Measurements from ENCODE around the gene BAIAP2L2. TPM values are rescaled to one million over a fixed set of nuclear protein-coding genes. Genes with fewer than 3 reads are reported as not detected.
"Not testable (repeated sequence)": the region's sequence is repeated elsewhere in the genome, so short reads cannot be mapped to it uniquely, and the experiment has no call there.

Gene BAIAP2L2
- polyA plus RNA-seq, 1 donor from 2014 or later = 2.3 TPM

DNA sequence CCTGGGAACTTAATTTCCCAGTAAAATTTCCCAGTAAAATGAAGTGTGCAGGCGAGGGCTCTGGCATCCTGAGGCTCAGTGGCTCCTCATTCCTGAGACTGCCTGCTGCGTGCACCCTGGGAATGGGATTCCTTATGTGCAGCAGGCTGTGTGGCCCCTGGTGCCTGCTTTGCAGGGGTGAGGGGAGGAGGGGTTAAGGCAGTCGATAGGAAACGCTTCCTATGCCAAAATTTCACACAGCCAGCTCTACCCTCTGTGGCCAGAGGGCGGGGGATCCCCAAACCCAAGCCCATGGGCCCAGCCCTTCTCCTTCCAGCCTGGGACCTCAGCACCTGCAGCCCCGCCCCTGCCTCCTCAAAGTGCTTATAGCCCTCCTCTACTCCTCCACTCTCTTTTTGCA, 12.1 kb upstream of the BAIAP2L2 start:
- Histone ChIP-seq H3K36me3 (ENCODE audit: insufficient read depth, low read length) (no peaks in the 10 kb centered on the region), H3K27me3 (ENCODE audit: insufficient read depth, low read depth, low read length) (no peaks in the 10 kb centered on the region), H4K20me1 (ENCODE audit: insufficient read depth) (no peaks in the 10 kb centered on the region), H3K9ac (ENCODE audit: low read length) (no peak overlapping the region), H3K79me2 (replicated peaks; ENCODE audit: insufficient read depth, low read length) (no peaks in the 10 kb centered on the region), H3K27ac (ENCODE audit: low read length) (no peak overlapping the region), H3F3A (ENCODE audit: insufficient read depth, low read length, poor library complexity, severe bottlenecking) (no peaks in the 10 kb centered on the region), H3K9me2 (ENCODE audit: insufficient read depth, low read length) (no peaks in the 10 kb centered on the region), H3K4me2 (ENCODE audit: low read length) (no peak overlapping the region), H3K4me3 (ENCODE audit: low read length) (no peak overlapping the region), H2AFZ (ENCODE audit: low read depth, low read length) (no peak overlapping the region), H3K9me3 (ENCODE audit: low read length) (no peaks in the 10 kb centered on the region)
- TF ChIP-seq, protein P1, sequence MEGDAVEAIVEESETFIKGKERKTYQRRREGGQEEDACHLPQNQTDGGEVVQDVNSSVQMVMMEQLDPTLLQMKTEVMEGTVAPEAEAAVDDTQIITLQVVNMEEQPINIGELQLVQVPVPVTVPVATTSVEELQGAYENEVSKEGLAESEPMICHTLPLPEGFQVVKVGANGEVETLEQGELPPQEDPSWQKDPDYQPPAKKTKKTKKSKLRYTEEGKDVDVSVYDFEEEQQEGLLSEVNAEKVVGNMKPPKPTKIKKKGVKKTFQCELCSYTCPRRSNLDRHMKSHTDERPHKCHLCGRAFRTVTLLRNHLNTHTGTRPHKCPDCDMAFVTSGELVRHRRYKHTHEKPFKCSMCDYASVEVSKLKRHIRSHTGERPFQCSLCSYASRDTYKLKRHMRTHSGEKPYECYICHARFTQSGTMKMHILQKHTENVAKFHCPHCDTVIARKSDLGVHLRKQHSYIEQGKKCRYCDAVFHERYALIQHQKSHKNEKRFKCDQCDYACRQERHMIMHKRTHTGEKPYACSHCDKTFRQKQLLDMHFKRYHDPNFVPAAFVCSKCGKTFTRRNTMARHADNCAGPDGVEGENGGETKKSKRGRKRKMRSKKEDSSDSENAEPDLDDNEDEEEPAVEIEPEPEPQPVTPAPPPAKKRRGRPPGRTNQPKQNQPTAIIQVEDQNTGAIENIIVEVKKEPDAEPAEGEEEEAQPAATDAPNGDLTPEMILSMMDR (IDR thresholded peaks at IDR 0.05; ENCODE audit: poor library complexity, severe bottlenecking) = no peak
- TF ChIP-seq RAD21 (conservative IDR thresholded peaks at IDR 0.05) = no peak
- TF ChIP-seq EP300 (conservative IDR thresholded peaks at IDR 0.05; ENCODE audit: poor library complexity, severe bottlenecking) = no peak
- no peak for TF ChIP-seq MXI1 (conservative IDR thresholded peaks at IDR 0.05; ENCODE audit: poor library complexity, severe bottlenecking)
- TF ChIP-seq, protein P2, sequence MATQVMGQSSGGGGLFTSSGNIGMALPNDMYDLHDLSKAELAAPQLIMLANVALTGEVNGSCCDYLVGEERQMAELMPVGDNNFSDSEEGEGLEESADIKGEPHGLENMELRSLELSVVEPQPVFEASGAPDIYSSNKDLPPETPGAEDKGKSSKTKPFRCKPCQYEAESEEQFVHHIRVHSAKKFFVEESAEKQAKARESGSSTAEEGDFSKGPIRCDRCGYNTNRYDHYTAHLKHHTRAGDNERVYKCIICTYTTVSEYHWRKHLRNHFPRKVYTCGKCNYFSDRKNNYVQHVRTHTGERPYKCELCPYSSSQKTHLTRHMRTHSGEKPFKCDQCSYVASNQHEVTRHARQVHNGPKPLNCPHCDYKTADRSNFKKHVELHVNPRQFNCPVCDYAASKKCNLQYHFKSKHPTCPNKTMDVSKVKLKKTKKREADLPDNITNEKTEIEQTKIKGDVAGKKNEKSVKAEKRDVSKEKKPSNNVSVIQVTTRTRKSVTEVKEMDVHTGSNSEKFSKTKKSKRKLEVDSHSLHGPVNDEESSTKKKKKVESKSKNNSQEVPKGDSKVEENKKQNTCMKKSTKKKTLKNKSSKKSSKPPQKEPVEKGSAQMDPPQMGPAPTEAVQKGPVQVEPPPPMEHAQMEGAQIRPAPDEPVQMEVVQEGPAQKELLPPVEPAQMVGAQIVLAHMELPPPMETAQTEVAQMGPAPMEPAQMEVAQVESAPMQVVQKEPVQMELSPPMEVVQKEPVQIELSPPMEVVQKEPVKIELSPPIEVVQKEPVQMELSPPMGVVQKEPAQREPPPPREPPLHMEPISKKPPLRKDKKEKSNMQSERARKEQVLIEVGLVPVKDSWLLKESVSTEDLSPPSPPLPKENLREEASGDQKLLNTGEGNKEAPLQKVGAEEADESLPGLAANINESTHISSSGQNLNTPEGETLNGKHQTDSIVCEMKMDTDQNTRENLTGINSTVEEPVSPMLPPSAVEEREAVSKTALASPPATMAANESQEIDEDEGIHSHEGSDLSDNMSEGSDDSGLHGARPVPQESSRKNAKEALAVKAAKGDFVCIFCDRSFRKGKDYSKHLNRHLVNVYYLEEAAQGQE (IDR thresholded peaks at IDR 0.05; ENCODE audit: borderline replicate concordance) = no peak
- no peak for TF ChIP-seq POLR2AphosphoS5 (IDR thresholded peaks at IDR 0.05)
- TF ChIP-seq EZH2 (IDR thresholded peaks at IDR 0.05; ENCODE audit: borderline replicate concordance, insufficient read depth, low read length, poor library complexity, severe bottlenecking) = no peak
- no peak for TF ChIP-seq SMC3 (conservative IDR thresholded peaks at IDR 0.05; ENCODE audit: poor library complexity)
- TF ChIP-seq TAF1 (IDR thresholded peaks at IDR 0.05; ENCODE audit: low read depth) = no peak

GRCh38 chr22:38120359-38121110, 10.1 kb upstream of the BAIAP2L2 start:
- Histone ChIP-seq H3F3A (ENCODE audit: insufficient read depth, low read length, poor library complexity, severe bottlenecking) (no peaks in the 10 kb centered on the region), H3K27ac (ENCODE audit: low read length) (no peak overlapping the region), H3K4me2 (ENCODE audit: low read length) (no peak overlapping the region), H3K79me2 (replicated peaks; ENCODE audit: insufficient read depth, low read length) (no peaks in the 10 kb centered on the region), H3K9me2 (ENCODE audit: insufficient read depth, low read length) (no peaks in the 10 kb centered on the region), H3K9me3 (ENCODE audit: low read length) (no peaks in the 10 kb centered on the region), H3K4me3 (ENCODE audit: low read length) (no peak overlapping the region), H3K9ac (ENCODE audit: low read length) (no peak overlapping the region), H2AFZ (ENCODE audit: low read depth, low read length) (no peak overlapping the region), H3K27me3 (ENCODE audit: insufficient read depth, low read depth, low read length) (no peaks in the 10 kb centered on the region), H3K36me3 (ENCODE audit: insufficient read depth, low read length) (no peaks in the 10 kb centered on the region), H4K20me1 (ENCODE audit: insufficient read depth) (no peaks in the 10 kb centered on the region)
- TF ChIP-seq, protein P1 (IDR thresholded peaks at IDR 0.05; ENCODE audit: poor library complexity, severe bottlenecking) = no peak
- TF ChIP-seq POLR2AphosphoS5 (IDR thresholded peaks at IDR 0.05) (no peak), EP300 (conservative IDR thresholded peaks at IDR 0.05; ENCODE audit: poor library complexity, severe bottlenecking) (no peak), MXI1 (conservative IDR thresholded peaks at IDR 0.05; ENCODE audit: poor library complexity, severe bottlenecking) (no peak), TAF1 (IDR thresholded peaks at IDR 0.05; ENCODE audit: low read depth) (no peak), RAD21 (conservative IDR thresholded peaks at IDR 0.05) (no peak)
- TF ChIP-seq, protein P2 (IDR thresholded peaks at IDR 0.05; ENCODE audit: borderline replicate concordance) = no peak

- H3K4me3 ChIP-seq (ENCODE audit: low read length); H3K9me3 ChIP-seq (ENCODE audit: low read length); H4K20me1 ChIP-seq (ENCODE audit: insufficient read depth); H3K36me3 ChIP-seq (ENCODE audit: insufficient read depth, low read length); H3K9ac ChIP-seq (ENCODE audit: low read length); H3K4me2 ChIP-seq (ENCODE audit: low read length); H2AFZ ChIP-seq (ENCODE audit: low read depth, low read length); H3K9me2 ChIP-seq (ENCODE audit: insufficient read depth, low read length); H3K27me3 ChIP-seq (ENCODE audit: insufficient read depth, low read depth, low read length); H3F3A ChIP-seq (ENCODE audit: insufficient read depth, low read length, poor library complexity, severe bottlenecking); H3K79me2 ChIP-seq (replicated peaks; ENCODE audit: insufficient read depth, low read length); H3K27ac ChIP-seq (ENCODE audit: low read length): not testable (repeated sequence)
Observed at GRCh38 chr22:38118747-38119146, 8.3 kb upstream of the BAIAP2L2 start.

Measured in neural cell (in vitro differentiated cells).